HepG2 (cell line): Measurements from ENCODE around the gene CD7. TPM values are rescaled to one million over a fixed set of nuclear protein-coding genes. Genes with fewer than 3 reads are reported as not detected.

Experiments
- AGO2 ChIP-seq: fragments of 200-400 bp; formaldehyde crosslinking; optimal IDR thresholded peaks from 2 replicates; pipeline ENCODE3; 2017; ENCODE audit warnings: mild to moderate bottlenecking, low read depth, low read length, moderate library complexity
- ARID2 ChIP-seq: sonication (generic); formaldehyde crosslinking; IDR thresholded peaks from 2 replicates; pipeline ENCODE4 v1.8.1; 2022; ENCODE audit warnings: mild to moderate bottlenecking, missing genetic modification reagents, borderline replicate concordance
- CC2D1A ChIP-seq: sonication (generic); formaldehyde crosslinking; IDR thresholded peaks from 2 replicates; pipeline ENCODE4 v1.8.1; 2023; ENCODE audit warnings: mild to moderate bottlenecking, missing genetic modification reagents
- FOXC1 ChIP-seq: sonication (generic); formaldehyde crosslinking; IDR thresholded peaks from 2 replicates; pipeline ENCODE4 v1.8.0; 2022; ENCODE audit warnings: mild to moderate bottlenecking, missing genetic modification reagents, borderline replicate concordance
- NCOR1 ChIP-seq: fragments of 200-600 bp; sonication (generic); IDR thresholded peaks from 2 replicates; pipeline ENCODE4 v1.7.0; 2017; ENCODE audit warnings: antibody characterized with exemption, low read length, borderline replicate concordance
- NFKBIZ ChIP-seq: IDR thresholded peaks from 2 replicates; pipeline ENCODE4 v1.6.1; 2018; ENCODE audit warnings: missing genetic modification reagents, missing compliant biosample characterization
- RXRA ChIP-seq: sonication (generic); formaldehyde crosslinking; IDR thresholded peaks from 2 replicates; pipeline ENCODE4 v1.5.1; 2020; ENCODE audit warnings: missing genetic modification reagents
- YEATS2 ChIP-seq: sonication (generic); formaldehyde crosslinking; IDR thresholded peaks from 2 replicates; pipeline ENCODE4 v1.4.0; 2020; ENCODE audit warnings: missing genetic modification reagents, borderline replicate concordance
- ZBTB7B ChIP-seq: sonication (generic); formaldehyde crosslinking; IDR thresholded peaks from 2 replicates; pipeline ENCODE4 v1.4.0; 2020; ENCODE audit warnings: missing genetic modification reagents
- ZNF503 ChIP-seq: sonication (generic); formaldehyde crosslinking; IDR thresholded peaks from 2 replicates; pipeline ENCODE4 v1.4.0; 2020; ENCODE audit warnings: missing genetic modification reagents
- ZNF557 ChIP-seq: sonication (generic); formaldehyde crosslinking; IDR thresholded peaks from 2 replicates; pipeline ENCODE4 v1.4.0; 2020; ENCODE audit warnings: missing genetic modification reagents
- ZNF567 ChIP-seq: sonication (generic); formaldehyde crosslinking; IDR thresholded peaks from 2 replicates; pipeline ENCODE4 v1.8.1; 2023; ENCODE audit warnings: mild to moderate bottlenecking, missing genetic modification reagents, borderline replicate concordance
- ZNF704 ChIP-seq: sonication (generic); formaldehyde crosslinking; IDR thresholded peaks from 2 replicates; pipeline ENCODE4 v1.8.1; 2023; ENCODE audit warnings: mild to moderate bottlenecking, inconsistent platforms, moderate library complexity, missing genetic modification reagents, borderline replicate concordance
- ZNF883 ChIP-seq: sonication (generic); formaldehyde crosslinking; IDR thresholded peaks from 2 replicates; pipeline ENCODE4 v1.5.1; 2020; ENCODE audit warnings: mild to moderate bottlenecking, missing genetic modification reagents; ENCODE audit errors: not compliant biosample characterization
- polyA plus RNA-seq, 8 experiments: library from polyadenylated mRNA; depleted of rRNA in 3 of 8; stranded (reverse) in 7 of 8; unstranded in 1 of 8; fragments of >200 nt; fragmentation: Illumina TruSeq in 4 of 8; extraction: Trizol in 4 of 8; gene quantifications; 2 replicates each; pipeline versions ENCODE4 v1.2.1 to v1.2.3, GENCODE V29; 2011 to 2016; ENCODE audit warnings: low read depth in 4 of 8, missing spikeins in 1 of 8, mixed read lengths in 1 of 8; ENCODE audit not compliant: insufficient read depth in 1 of 8
- total RNA-seq, 5 experiments: library from RNA; depleted of rRNA; stranded (reverse); fragments of >200 nt; fragmentation: Illumina TruSeq; extraction: Trizol; gene quantifications; 2 replicates each; pipeline ENCODE4 v1.2.3, GENCODE V29; 2016; ENCODE audit warnings: low read depth in 1 of 5
- TF ChIP-seq, protein P1 (sequence below): sonication (generic); formaldehyde crosslinking; conservative IDR thresholded peaks from 2 replicates; pipeline ENCODE4 v1.8.0; 2022; ENCODE audit warnings: low read depth, missing genetic modification reagents
- TF ChIP-seq, protein P2 (sequence below): sonication (generic); formaldehyde crosslinking; IDR thresholded peaks from 2 replicates; pipeline ENCODE4 v1.5.1; 2020; ENCODE audit warnings: mild to moderate bottlenecking, missing genetic modification reagents, borderline replicate concordance
- TF ChIP-seq, protein P3 (sequence below): sonication (generic); formaldehyde crosslinking; IDR thresholded peaks from 2 replicates; pipeline ENCODE4 v1.5.0; 2020; ENCODE audit warnings: mild to moderate bottlenecking, missing genetic modification reagents
- TF ChIP-seq, protein P4 (sequence below): sonication (generic); formaldehyde crosslinking; IDR thresholded peaks from 2 replicates; pipeline ENCODE4 v1.5.0; 2020; ENCODE audit warnings: missing genetic modification reagents

The CD7 gene
- total and polyA plus RNA-seq, 2 of the 13 experiments (the other 11 are each of a cell fraction or from before 2014, with no cell fraction given), result 67.6 to 76.4 TPM

DNA sequence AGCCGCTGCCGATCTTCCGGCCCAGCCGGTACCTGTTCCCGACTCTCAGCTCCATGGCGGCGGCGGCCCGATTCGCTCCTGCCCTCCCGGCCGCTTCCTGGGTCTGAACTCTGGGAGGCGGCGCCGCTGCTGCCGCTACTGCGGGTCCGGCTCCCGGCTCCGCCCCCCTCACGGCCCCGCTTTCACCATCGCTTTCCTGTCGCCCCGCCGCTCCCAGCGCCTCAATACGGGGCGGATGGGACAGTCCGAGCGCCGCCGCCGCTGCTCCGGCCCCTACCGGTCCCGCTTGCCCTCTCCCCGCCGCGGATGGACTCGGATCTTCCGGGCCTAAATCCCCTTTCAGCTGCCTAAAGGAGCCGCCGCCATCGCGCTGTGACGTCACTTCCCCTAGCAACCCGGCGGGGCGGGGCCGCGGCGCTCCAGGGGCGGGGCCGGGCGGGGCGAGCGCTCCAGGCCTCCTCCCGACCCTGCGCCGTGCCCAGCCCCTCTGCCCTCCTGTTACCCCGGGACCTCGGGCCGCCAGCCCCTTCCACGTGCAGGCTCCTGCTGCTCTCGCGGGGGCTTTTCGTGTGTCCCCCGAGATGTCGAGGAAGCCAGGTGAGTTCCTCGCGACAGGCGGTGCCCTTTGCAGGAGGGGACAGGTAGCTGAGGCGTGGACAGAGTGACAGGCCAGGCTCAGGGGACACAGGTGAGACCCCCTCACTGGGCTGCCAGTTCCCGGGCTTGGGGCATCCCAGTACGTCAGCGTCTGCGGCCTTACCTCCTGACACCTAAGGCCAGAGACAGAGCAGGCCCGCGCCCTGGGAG, 43.9 kb downstream of the CD7 start, which contains the start of gene CSNK1D (continued):
- TF ChIP-seq, protein P1, sequence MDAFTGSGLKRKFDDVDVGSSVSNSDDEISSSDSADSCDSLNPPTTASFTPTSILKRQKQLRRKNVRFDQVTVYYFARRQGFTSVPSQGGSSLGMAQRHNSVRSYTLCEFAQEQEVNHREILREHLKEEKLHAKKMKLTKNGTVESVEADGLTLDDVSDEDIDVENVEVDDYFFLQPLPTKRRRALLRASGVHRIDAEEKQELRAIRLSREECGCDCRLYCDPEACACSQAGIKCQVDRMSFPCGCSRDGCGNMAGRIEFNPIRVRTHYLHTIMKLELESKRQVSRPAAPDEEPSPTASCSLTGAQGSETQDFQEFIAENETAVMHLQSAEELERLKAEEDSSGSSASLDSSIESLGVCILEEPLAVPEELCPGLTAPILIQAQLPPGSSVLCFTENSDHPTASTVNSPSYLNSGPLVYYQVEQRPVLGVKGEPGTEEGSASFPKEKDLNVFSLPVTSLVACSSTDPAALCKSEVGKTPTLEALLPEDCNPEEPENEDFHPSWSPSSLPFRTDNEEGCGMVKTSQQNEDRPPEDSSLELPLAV (CRISPR knock-in tag), result no peak
- TF ChIP-seq, protein P2, sequence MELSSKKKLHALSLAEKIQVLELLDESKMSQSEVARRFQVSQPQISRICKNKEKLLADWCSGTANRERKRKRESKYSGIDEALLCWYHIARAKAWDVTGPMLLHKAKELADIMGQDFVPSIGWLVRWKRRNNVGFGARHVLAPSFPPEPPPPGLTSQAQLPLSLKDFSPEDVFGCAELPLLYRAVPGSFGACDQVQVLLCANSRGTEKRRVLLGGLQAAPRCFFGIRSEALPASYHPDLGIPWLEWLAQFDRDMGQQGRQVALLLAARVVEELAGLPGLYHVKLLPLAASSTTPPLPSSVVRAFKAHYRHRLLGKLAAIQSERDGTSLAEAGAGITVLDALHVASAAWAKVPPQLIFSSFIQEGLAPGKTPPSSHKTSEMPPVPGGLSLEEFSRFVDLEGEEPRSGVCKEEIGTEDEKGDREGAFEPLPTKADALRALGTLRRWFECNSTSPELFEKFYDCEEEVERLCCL, result 0 out of 2 replicates have a peak, but pooled peaks have one; percentile 52
- TF ChIP-seq, protein P3, sequence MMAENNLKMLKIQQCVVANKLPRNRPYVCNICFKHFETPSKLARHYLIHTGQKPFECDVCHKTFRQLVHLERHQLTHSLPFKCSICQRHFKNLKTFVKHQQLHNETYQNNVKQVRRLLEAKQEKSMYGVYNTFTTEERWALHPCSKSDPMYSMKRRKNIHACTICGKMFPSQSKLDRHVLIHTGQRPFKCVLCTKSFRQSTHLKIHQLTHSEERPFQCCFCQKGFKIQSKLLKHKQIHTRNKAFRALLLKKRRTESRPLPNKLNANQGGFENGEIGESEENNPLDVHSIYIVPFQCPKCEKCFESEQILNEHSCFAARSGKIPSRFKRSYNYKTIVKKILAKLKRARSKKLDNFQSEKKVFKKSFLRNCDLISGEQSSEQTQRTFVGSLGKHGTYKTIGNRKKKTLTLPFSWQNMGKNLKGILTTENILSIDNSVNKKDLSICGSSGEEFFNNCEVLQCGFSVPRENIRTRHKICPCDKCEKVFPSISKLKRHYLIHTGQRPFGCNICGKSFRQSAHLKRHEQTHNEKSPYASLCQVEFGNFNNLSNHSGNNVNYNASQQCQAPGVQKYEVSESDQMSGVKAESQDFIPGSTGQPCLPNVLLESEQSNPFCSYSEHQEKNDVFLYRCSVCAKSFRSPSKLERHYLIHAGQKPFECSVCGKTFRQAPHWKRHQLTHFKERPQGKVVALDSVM, result peak; percentile 72
- TF ChIP-seq ARID2 (0 out of 2 replicates have a peak, but pooled peaks have one; percentile 65), NCOR1 (peak; percentile 81; the same call in 1 of the 2 replicates), AGO2 (peak; percentile 85), FOXC1 (peak; percentile 96), ZNF883 (CRISPR knock-in tag) (peak; percentile 95), YEATS2 (peak; percentile 100), ZNF704 (0 out of 2 replicates have a peak, but pooled peaks have one; percentile 29), RXRA (CRISPR knock-in tag) (peak; percentile 85), ZBTB7B (CRISPR knock-in tag) (peak; percentile 75; the same call in 1 of the 2 replicates), ZNF567 (CRISPR knock-in tag) (peak; percentile 43; the same call in 1 of the 2 replicates), CC2D1A (CRISPR knock-in tag) (no peak), NFKBIZ (CRISPR knock-in tag) (no peak), ZNF503 (CRISPR knock-in tag) (peak; percentile 77; the same call in 1 of the 2 replicates), ZNF557 (CRISPR knock-in tag) (0 out of 2 replicates have a peak, but pooled peaks have one; percentile 68)
- TF ChIP-seq, protein P4, sequence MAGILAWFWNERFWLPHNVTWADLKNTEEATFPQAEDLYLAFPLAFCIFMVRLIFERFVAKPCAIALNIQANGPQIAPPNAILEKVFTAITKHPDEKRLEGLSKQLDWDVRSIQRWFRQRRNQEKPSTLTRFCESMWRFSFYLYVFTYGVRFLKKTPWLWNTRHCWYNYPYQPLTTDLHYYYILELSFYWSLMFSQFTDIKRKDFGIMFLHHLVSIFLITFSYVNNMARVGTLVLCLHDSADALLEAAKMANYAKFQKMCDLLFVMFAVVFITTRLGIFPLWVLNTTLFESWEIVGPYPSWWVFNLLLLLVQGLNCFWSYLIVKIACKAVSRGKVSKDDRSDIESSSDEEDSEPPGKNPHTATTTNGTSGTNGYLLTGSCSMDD (CRISPR knock-in tag), result peak; percentile 52; the same call in 1 of the 2 replicates
